Measurements from ENCODE around the gene CALD1. TPM values are rescaled to one million over a fixed set of nuclear protein-coding genes. Genes with fewer than 3 reads are reported as not detected.

CALD1 gene
- total RNA-seq, 4 donors from 2014 or later, result 32.3 to 462 (median 98.4) TPM

DNA sequence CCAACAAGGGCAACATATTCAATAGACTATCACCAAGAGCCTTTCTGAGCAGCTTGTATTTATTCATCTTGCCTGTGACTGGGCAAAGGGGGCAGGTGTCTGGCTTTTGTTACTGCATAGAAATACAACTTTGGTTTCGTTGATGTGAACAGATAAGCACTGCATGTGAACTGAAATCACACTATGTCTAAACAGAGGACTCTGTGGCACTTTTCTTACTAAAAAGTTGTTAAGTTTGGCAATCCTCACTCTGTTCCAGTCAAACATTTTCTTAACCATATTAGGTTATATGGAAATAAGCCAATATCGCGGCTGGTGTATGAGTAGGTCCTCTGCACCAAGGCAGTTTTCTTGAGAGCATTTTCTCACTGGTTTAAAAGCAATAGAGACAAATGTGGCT is 48.5 kb downstream of the CALD1 start:
- WGBS, 2 donors, result 61 to 67% methylated on average over 3 of the region's 3 CpGs
- Histone ChIP-seq H3K27ac (peak overlapping the region in 3 of 4 donors; percentile 64 to 78 (median 77)), H3K27me3 (no peaks in the 10 kb centered on the region), H3K4me1 (peaks cover 0 to 34% (median 3%) of the 10 kb centered on the region in 3 donors), H3K4me3 (no peak overlapping the region), H3K36me3 (no peaks in the 10 kb centered on the region), H3K9me3 (no peaks in the 10 kb centered on the region)
- intact Hi-C loops (cut with DNase I), result no loop called here
- no peak for DNase-seq
- TF ChIP-seq POLR2A (IDR thresholded peaks at IDR 0.05), result no peak
- TF ChIP-seq, protein P1, sequence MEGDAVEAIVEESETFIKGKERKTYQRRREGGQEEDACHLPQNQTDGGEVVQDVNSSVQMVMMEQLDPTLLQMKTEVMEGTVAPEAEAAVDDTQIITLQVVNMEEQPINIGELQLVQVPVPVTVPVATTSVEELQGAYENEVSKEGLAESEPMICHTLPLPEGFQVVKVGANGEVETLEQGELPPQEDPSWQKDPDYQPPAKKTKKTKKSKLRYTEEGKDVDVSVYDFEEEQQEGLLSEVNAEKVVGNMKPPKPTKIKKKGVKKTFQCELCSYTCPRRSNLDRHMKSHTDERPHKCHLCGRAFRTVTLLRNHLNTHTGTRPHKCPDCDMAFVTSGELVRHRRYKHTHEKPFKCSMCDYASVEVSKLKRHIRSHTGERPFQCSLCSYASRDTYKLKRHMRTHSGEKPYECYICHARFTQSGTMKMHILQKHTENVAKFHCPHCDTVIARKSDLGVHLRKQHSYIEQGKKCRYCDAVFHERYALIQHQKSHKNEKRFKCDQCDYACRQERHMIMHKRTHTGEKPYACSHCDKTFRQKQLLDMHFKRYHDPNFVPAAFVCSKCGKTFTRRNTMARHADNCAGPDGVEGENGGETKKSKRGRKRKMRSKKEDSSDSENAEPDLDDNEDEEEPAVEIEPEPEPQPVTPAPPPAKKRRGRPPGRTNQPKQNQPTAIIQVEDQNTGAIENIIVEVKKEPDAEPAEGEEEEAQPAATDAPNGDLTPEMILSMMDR (IDR thresholded peaks at IDR 0.05), result no peak

DNA sequence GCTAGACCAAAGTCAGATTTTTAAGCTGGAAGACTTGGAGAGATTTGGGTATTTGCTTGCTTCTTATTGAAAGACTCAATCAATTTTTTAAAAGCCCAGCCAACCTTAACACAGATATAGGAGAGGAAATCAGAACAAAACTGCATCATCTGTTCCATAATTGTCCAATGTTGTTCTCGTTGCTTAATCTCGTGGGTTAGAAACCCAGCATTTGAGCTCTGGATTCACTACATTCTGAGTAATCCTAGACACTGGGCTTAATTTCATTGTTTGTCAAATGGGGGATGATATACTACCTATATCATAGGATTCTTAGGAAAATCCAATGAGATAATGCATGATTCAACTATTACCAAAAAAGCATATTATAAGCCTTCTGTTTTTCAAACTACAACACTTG is 48.9 kb downstream of the CALD1 start:
- TF ChIP-seq POLR2A (IDR thresholded peaks at IDR 0.05), result no peak
- TF ChIP-seq, protein P1 (IDR thresholded peaks at IDR 0.05), result no peak
- Histone ChIP-seq H3K27me3 (no peaks in the 10 kb centered on the region), H3K9me3 (no peaks in the 10 kb centered on the region), H3K27ac (peak overlapping the region; percentile 6 to 78 (median 70)), H3K4me3 (no peak overlapping the region), H3K36me3 (no peaks in the 10 kb centered on the region), H3K4me1 (peaks cover 0 to 34% (median 3%) of the 10 kb centered on the region in 3 donors)
- intact Hi-C loops (cut with DNase I), result no loop called here
- WGBS, 2 donors, result 65 to 68% methylated on average over 2 of the region's 2 CpGs
- DNase-seq, result no peak

DNA sequence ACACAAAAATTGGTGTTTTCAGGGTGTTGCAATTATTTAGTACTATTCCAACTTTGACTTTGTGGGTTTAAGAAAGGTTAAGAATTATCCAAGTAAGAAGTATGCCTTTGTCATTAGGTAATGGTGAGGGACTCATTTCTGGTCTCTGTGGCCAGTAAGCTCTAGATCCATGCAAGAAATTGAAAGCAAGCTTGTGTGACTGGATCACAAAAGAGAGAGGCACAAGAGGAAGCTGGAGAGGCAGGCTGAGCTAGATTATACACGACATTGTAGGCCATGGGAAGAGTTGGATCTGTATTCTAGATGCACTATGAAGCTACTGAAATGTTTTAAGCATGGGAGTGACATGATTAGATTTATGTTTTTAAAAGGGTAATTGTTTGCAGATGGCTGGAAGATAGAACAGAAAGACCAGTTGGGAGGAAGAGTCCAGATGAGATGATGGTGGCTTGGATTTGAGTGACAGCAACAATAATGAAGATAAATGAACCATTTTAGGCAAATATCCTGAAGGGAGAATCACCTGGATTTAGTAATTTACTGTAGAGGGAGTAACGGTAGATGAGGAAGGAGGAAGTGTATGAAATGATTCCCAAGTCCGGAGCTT is 50.0 kb downstream of the CALD1 start:
- Histone ChIP-seq H3K4me3 (no peak overlapping the region), H3K27ac (peak overlapping the region in 3 of 4 donors; percentile 54 to 77 (median 64)), H3K27me3 (no peaks in the 10 kb centered on the region), H3K4me1 (peaks cover 0 to 34% (median 3%) of the 10 kb centered on the region in 3 donors), H3K9me3 (no peaks in the 10 kb centered on the region), H3K36me3 (no peaks in the 10 kb centered on the region)
- no peak for DNase-seq
- 40 to 64% methylated on average over 3 of the region's 3 CpGs for WGBS, 2 donors
- TF ChIP-seq, protein P1 (IDR thresholded peaks at IDR 0.05), result no peak
- TF ChIP-seq POLR2A (IDR thresholded peaks at IDR 0.05), result no peak
- intact Hi-C loops (cut with DNase I), result no loop called here

DNA sequence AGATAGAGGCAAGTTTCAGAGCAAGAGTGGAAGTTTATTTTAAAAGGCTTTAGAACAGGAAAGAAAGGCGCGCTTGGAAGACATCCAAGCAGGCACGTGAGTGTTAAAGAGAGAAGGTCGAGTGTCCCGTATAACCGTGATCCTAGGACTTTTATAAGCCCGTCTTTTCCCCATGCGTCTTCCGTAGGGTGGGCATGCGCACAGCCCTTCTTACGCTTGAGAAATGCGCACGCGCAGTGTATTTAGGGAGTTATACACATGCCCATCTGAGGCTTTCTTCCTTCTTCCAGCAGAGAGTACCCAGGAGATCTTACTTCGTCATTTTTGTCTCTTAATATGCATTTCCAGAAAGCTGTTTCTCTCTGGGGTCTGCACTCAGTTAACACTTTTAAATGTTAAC is 52.4 kb downstream of the CALD1 start:
- peak overlapping the region in 1 of 4 donors; percentile 36 for H3K4me3 ChIP-seq
- H3K36me3 ChIP-seq, result no peaks in the 10 kb centered on the region
- no peak for DNase-seq
- H3K4me1 ChIP-seq, result peaks cover 0 to 34% (median 3%) of the 10 kb centered on the region in 3 donors
- intact Hi-C loops (cut with DNase I), result no loop called here
- H3K9me3 ChIP-seq, result no peaks in the 10 kb centered on the region
- H3K27me3 ChIP-seq, result no peaks in the 10 kb centered on the region
- H3K27ac ChIP-seq, result peak overlapping the region; percentile 27 to 77 (median 63)
- no peak for TF ChIP-seq POLR2A (IDR thresholded peaks at IDR 0.05)
- TF ChIP-seq, protein P1 (IDR thresholded peaks at IDR 0.05), result no peak
- 71 to 80% methylated on average over 15 of the region's 15 CpGs for WGBS, 2 donors

DNA sequence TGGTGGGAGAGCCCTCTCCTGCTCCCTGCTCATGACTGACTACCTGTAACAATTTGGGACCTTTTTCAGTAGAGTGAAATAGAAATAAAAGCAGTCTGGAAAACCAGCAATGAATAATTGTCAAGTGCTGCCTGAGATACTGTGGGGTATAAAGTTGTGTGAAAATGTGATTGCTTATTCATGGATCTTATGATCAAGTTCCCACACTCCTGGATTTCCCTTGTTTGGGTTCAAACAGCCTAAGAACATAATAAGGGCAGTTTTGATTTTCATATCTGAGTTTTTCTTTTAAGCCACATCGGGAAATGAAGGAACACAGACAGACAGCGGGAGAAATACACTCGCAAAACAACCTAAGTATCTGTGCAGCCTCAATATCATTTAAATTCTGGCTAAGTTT is 52.9 kb downstream of the CALD1 start:
- WGBS, 2 donors, result 76 to 81% methylated on average over 3 of the region's 3 CpGs
- Histone ChIP-seq H3K27ac (peak overlapping the region; percentile 27 to 77 (median 63)), H3K4me1 (peaks cover 0 to 29% (median 3%) of the 10 kb centered on the region in 3 donors), H3K4me3 (peak overlapping the region in 1 of 4 donors; percentile 36), H3K36me3 (no peaks in the 10 kb centered on the region), H3K9me3 (no peaks in the 10 kb centered on the region), H3K27me3 (no peaks in the 10 kb centered on the region)
- TF ChIP-seq, protein P1 (IDR thresholded peaks at IDR 0.05), result no peak
- no peak for TF ChIP-seq POLR2A (IDR thresholded peaks at IDR 0.05)
- intact Hi-C loops (cut with DNase I), result no loop called here
- no peak for DNase-seq
